Anterior cingulate cortex (tissue), 58 donors: ENCODE results near the gene CCDC195.
"Not testable (repeated sequence)": the region's sequence is repeated elsewhere in the genome, so short reads cannot be mapped to it uniquely, and the experiment has no call there.

Experiments used
- DNase-seq, 58 donors: peaks; one replicate each; lab custom pipeline; 2025; lab: John Stamatoyannopoulos, UW

The CCDC195 gene

DNA sequence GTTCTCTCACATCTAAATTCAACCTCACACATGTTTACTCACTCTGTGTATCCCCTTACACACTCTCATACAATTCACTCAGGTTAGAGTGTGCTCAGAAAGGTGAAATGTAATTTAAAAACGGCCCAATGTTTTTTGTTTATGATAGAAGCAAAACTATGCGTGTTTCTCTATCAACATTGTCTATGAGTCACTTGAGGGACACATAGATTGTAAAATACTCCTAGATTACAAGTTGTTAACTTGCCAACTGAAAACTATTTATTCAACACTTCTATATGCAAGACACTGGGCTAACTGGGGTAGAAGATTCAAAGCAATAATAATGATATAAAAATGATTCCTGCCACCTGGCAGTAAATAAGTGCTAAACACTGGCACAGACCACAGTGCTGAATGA is 24.6 kb downstream of the CCDC195 start:
- DNase-seq: no peak

DNA sequence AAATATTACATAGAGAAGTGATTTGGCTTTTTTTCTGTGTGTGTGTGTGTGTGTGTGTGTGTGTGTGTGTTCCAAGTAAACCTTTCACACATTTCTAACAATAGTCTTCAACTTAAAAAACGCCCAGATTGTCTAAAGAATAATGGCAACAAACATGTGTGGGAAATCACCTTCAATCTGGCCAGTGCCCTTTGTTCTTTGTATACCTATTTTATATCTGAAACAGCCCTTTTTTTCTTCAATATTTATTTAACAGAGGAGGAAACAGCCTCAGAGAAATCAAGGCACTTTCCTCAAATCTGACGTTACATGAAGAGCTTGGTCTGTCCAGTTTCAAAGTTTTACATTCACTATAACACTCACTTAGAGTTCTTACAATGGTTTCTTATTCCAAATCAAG is 25.3 kb downstream of the CCDC195 start:
- no peak for DNase-seq

DNA sequence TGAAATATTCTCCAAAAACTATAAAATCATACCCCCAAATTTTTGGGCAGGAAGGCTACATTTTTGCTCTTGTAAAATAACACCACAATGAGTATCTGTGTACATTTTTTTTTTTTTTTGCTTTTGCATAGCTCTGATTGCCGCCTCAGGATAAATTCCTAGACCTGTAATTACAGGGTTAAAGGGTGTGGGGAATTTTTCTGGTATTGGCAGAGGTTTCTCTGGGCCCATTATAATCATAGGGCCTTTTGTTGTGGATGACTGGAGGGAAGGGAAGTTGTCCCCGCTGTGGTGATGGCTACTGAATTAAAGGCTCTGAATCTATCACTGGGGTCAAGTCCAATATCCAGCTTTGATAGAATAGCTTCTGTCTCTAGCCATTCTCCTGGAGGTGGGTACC is 26.6 kb downstream of the CCDC195 start:
- DNase-seq: no peak

DNA sequence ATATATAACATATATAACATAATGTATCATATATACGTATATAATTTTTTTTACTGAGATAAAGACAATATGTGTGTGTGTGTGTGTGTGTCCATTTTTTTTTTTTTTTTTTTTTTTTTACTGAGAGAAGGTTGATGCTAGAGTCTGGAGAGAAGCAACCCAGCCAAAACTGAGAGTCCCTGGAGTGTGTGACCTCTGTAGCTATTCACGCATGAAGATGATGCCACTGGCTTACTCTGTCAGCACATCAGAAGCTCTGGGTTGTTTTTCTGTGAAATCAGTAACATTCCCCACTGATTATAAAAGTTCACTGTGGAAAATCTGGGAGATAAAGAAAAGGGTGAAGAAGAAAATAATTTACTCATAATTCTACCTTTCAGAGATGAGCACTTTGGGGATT is 27.2 kb downstream of the CCDC195 start:
- no peak for DNase-seq

DNA sequence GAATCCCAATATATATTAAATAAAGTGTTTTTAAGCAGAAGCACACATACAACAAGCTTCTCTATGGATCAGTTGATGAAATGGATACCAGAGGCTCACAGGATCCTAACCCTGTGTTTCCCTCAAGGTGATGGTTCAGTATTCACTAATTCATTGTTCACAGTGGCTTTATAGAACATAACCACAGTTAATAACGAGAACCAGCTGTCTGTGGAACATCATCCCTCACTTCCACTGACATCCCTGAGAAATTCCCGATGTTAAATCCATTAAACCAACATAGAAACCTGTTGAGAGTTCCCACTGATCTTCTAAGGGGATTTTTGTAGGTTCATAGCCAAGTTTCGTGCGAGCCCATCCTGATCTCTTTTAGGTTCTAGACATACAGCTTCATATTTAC is 29.0 kb downstream of the CCDC195 start:
- no peak for DNase-seq

DNA sequence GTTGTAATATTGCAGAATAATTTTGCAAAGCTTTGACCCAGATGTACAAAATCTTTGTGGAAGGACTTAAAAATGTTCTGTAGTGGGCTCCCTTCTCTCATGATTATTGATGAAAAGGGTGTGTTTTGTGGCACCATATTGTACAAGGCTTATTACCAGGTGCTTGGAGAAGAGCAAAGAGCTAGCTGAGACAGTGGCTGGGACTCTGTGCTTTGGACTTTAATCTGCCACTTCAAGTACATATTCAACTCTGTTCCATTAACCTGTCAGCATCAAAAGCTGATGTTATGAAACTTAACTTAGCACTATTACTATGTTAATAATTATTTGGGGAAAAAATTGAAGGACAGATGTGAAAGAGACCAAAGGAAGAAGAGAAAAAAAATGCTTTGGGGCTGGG is 31.0 kb downstream of the CCDC195 start:
- DNase-seq: no peak

DNA sequence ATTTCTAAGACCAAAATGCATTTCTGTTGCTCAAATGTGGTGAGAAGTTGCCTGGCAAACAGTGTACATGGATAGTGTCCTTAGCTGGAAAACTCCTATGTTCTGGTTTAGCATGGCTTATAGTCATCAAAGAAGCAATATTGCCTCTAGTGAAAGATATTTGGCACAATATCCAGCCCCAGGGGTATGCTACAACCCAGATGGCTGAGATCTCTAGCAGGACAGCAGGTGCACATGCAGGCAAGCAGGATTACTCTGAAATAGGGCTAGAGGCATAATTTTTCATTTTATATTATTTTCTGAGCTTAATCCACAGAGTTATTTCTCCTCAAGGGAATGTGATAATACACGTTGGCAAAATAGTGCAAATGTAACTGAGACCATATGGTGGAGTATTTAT is 34.0 kb downstream of the CCDC195 start:
- DNase-seq: no peak

DNA sequence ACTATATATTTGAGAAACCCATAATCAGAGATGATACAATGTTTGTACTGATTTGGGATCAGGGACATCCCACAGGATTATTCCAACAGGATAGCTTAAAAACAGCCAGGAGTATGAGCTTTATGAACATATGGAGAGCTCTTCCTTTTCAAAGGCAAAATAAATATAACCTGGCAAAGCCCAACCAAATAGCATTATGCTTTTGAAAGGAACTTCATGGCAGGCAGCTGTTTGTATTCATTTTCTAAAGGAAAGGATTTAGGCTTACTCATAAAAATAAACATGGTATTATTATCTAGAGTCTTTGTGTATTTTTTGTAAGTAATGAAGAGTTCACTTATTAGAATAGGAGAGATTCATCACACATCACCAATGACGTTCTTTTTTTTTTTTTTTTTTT is 44.4 kb downstream of the CCDC195 start:
- no peak for DNase-seq

DNA sequence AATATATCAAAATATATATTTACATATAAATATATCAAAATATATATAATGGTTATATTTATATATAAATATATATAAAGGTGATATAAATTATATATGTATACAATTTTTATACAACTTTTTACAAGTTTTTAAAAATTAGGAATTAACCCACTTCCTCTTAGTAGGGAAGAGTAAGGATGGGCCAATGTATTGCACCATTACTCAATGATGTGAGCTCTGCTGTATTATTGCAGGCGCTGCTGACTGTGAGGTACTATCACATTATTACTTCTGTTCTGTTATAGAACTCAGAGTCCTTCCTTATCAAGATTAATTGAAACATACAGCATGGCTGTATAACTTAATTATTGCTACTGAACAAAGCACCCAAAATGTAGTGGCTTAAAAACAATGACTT is 46.0 kb downstream of the CCDC195 start:
- DNase-seq: no peak

DNA sequence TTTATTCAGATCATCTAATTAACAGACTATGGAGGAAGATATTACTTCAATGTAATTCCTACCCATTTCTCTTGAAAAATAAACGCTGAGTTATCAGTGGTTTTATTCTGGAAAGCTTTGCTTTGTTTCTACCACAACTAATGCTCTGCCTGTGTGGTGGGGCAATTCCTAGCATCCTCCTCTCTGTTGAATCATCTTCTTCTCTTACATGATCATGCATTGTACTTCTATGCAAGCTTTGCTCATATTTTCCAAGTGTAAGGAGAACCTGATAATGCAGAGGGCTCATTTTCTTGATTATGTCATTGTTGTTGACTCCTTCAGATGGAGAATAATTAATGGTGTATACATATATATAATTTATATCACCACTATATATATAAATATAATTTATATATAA is 46.7 kb downstream of the CCDC195 start:
- no peak for DNase-seq

DNA sequence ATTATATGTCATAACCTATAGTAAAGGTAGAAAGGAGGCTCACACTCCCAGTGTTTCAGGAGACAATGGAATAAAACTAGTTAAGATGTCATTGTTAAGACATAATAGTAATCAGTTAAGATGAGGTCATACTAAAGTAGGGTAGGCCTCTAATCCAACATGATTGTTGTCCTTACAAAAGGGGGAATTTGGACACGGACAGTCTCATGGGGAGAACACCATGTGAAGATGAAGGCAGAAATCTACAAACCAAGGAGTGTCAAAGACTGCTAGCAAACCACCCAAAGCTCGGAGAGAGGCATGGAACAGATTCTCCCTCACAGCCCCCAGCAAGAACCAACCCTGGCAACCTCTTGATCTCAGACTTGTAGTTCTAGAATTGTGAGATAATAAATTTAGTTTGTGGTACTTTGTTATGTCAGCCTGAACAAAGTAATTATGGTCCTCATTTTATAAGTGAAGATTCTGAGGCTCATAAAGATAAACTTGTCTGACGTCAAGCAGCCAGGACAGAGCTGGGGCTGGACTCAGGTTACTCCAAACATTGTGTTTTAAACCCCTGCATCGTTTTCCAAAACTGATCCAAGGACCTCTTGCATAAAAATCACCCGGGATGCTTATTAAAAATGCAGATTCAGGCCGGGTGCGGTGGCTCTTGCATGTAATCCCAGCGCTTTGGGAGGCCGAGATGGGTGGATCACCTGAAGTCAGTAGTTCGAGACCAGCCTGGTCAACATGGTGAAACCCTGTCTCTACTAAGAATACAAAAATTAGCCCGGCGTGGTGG is 47.8 kb downstream of the CCDC195 start:
- no peak for DNase-seq

DNA sequence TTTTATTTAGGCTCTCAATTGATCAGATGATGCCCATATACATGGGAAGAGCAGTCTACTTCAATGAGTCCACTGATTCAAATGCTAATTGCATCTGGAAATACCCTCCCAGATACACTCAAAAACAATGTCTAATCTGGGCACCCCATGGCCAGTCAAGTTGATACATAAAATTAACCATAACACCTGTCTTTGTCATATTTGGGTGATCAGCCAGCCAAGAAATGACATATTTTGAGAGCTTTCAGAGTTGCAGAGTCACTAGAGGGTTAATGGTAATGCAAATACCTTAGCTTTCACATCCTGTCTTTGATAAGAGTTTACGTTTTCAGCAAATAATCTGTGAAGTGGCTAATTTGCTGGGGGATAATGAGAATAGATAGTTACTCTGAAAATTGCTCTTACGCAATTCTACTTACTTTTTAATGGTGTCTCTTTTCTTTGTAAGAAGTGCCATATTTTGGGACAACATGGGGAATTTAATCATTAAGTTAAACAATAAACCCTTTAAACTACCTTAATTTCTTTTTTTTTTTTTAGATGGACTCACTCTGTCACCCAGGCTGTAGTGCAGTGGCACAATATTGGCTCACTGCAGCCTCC is 49.1 kb downstream of the CCDC195 start:
- DNase-seq: no peak

DNA sequence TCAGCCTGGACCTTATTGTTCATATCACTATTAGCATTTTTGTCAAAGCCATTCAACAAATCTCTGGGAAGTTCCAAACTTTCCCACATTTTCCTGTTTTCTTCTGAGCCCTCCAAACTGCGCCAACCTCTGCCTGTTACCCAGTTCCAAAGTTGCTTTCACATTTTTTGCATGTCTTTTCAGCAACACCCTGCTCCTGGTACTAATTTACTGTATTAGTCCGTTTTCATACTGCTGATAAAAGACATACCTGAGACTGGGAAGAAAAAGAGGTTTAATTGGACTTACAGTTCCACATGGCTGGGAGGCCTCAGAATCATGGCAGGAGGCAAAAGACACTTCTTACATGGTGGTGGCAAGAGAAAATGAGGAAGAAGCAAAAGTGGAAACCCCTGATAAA is 52.8 kb downstream of the CCDC195 start:
- DNase-seq: not testable (repeated sequence)

DNA sequence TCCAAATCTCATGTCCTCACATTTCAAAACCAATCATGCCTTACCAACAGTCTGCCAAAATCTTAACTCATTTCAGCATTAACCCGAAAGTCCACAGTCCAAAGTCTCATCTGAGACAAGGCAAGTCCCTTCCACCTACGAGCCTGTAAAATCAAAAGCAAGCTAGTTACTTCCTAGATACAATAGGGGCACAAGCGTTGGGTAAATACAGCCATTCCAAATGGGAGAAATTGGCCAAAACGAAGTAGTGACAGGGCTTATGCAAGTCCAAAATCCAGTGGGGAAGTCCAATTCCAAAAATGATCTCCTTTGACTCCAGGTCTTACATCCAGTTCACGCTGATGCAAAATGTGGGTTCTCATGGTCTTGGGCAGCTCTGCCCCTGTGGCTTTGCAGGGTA is 54.5 kb downstream of the CCDC195 start:
- not testable (repeated sequence) for DNase-seq

DNA sequence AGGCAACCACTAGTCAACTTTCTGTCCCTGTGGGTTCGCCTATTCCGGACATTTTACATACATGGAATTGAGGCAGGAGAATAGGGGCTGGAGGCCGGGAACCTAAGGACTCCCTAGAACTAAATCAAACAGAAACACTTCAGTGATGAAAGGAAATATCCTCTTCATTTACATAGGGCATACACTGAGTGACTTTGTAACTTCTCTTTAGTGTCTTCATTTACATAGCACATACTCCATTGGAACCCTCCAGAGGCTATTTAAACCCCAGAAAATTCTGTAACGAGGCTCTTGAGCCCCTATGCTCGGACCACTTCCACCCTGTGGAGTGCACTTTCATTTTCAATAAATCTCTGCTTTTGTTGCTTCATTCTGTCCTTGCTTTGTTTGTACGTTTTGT is 56.5 kb downstream of the CCDC195 start:
- no peak for DNase-seq

DNA sequence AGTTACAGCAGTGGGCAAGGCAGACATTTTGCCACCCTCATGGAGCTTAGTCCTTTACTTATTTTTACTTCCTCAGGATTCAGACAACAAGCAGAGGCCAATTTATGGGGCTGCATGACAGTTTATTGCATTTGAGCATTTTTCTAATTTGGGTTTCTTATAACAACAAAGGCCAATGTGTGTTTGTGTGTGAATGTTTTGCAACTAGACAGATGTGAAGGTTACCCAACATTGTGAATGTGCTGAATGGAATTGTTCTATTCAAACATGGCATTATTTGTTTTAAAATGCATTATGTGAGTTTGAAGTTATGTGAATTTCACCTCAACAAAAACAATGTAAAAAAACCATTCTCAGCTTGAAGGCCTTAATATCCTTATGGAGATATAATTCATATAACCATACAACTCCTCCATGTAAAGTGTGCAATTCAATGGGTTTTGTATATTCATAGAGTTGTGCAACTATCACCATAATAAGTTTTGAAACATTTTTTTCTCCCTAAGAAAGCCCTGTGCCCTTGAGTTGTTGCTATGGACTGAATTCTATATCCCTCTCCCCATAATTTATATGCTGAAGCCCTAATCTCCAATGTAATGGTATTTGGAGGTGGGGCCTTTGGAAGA is 57.3 kb downstream of the CCDC195 start:
- no peak for DNase-seq

DNA sequence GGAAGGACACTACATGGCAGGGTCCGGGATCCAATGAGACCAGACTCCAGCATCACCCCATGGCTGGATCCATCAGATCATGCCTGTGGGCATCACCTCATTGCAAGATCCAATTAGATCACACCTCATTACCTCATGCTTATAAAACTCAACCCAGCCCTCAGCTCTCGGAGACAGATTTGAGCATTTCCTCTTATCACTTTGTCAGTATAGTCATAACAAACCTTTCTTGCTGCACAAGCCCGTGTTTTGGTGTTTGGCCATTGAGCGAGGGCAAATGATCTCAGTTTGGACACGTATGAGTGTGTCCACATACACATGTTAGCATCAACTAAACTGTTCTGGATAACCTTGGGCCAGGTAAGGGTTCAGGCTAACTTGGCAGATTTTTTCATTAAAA is 58.8 kb downstream of the CCDC195 start:
- DNase-seq: no peak

DNA sequence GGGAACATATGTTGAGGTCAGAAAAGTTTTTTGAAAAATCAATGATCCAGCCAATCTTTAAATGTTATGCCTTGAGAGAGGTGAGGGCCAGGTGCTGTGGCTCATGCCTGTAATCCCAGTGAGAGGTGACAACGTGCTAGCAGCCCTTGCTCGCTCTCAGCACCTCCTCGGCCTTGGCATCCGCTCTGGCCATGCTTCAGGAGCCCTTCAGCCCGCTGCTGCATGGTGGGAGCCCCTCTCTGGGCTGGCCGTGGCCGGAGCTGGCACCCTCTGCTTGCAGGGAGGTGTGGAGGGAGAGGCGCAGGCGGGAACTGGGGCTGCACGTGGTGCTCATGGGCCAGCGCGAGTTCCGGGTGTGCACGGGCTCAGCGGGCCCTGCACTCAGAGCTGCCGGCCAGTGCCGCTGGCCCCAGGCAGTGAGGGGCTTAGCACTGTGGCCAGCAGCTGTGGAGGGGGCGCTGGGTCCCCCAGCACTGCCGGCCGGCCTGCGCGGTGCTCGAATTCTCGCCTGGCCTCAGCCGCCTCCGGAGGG is 61.1 kb downstream of the CCDC195 start:
- no peak for DNase-seq
